Measurements from ENCODE around the gene FAM83B. TPM values are rescaled to one million over a fixed set of nuclear protein-coding genes. Genes with fewer than 3 reads are reported as not detected.
"Not testable (repeated sequence)": the region's sequence is repeated elsewhere in the genome, so short reads cannot be mapped to it uniquely, and the experiment has no call there.

The FAM83B gene
- polyA plus RNA-seq, 1 of the 3 experiments (the other 2 are of a cell fraction): not detected

DNA sequence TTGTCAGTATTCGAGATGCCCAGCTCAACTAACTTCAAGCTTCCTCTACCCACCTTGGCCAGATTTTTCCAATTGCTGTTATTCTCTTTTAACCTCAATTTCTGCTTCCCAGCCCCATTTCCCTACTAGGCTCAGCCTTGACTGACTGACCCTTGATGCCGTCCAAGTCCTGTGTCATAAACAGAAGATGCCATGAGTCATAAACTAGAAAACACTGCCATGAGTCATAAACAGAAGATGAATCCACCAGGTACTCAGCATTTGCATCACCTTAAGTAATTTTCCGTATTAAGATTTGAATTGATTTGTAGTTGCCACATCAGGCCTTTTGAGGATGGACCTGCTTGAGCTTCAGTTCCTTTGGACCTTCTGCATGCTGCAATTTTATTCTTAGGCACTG lies 123.8 kb downstream of the FAM83B start:
- Histone ChIP-seq H2AFZ (ENCODE audit: low read depth) (no peak overlapping the region), H3F3A (replicated peaks; ENCODE audit: insufficient read depth) (no peaks in the 10 kb centered on the region), H3K4me3 (ENCODE audit: low read depth in 2 of 2, low read length in 1 of 2) (no peak overlapping the region), H3K36me3 (replicated peaks in 1 of 2; ENCODE audit: control insufficient read depth in 1 of 2, insufficient read depth in 2 of 2, low read length in 1 of 2) (no peaks in the 10 kb centered on the region), H3K9me3 (no peaks in the 10 kb centered on the region), H3K27ac (ENCODE audit: low read depth in 2 of 2, low read length in 1 of 2) (no peak overlapping the region), H3K9ac (no peak overlapping the region), H3K4me2 (no peak overlapping the region), H3K9me2 (no peaks in the 10 kb centered on the region; the same call in 1 of the 2 replicates), H4K20me1 (ENCODE audit: insufficient read depth) (no peaks in the 10 kb centered on the region), H3K79me2 (ENCODE audit: insufficient read depth) (no peaks in the 10 kb centered on the region), H3K27me3 (ENCODE audit: insufficient read depth) (no peaks in the 10 kb centered on the region), H3K4me1 (ENCODE audit: control insufficient read depth in 1 of 2, insufficient read depth in 2 of 2, low read depth in 1 of 2, low read length in 1 of 2) (no peaks in the 10 kb centered on the region)
- CTCF ChIA-PET: no interaction called here
- no peak for TF ChIP-seq TCF12 (IDR thresholded peaks at IDR 0.05)
- TF ChIP-seq RAD21 (IDR thresholded peaks at IDR 0.05; ENCODE audit: low read length): no peak
- TF ChIP-seq, protein P1, sequence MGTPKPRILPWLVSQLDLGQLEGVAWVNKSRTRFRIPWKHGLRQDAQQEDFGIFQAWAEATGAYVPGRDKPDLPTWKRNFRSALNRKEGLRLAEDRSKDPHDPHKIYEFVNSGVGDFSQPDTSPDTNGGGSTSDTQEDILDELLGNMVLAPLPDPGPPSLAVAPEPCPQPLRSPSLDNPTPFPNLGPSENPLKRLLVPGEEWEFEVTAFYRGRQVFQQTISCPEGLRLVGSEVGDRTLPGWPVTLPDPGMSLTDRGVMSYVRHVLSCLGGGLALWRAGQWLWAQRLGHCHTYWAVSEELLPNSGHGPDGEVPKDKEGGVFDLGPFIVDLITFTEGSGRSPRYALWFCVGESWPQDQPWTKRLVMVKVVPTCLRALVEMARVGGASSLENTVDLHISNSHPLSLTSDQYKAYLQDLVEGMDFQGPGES (IDR thresholded peaks at IDR 0.05; ENCODE audit: low read depth, low read length): no peak
- TF ChIP-seq SIN3A (IDR thresholded peaks at IDR 0.05; ENCODE audit: borderline replicate concordance, low read depth, low read length): no peak
- TF ChIP-seq FOSL2 (IDR thresholded peaks at IDR 0.05; ENCODE audit: borderline replicate concordance, low read depth): no peak
- TF ChIP-seq MXI1 (IDR thresholded peaks at IDR 0.05; ENCODE audit: low read depth, low read length): no peak
- TF ChIP-seq SMC3 (IDR thresholded peaks at IDR 0.05; ENCODE audit: low read depth, low read length): no peak
- TF ChIP-seq FOXM1 (IDR thresholded peaks at IDR 0.05; ENCODE audit: low read depth): no peak
- TF ChIP-seq, protein P2, sequence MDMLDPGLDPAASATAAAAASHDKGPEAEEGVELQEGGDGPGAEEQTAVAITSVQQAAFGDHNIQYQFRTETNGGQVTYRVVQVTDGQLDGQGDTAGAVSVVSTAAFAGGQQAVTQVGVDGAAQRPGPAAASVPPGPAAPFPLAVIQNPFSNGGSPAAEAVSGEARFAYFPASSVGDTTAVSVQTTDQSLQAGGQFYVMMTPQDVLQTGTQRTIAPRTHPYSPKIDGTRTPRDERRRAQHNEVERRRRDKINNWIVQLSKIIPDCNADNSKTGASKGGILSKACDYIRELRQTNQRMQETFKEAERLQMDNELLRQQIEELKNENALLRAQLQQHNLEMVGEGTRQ (IDR thresholded peaks at IDR 0.05; ENCODE audit: borderline replicate concordance, low read depth, low read length): no peak
- TF ChIP-seq, protein P3, sequence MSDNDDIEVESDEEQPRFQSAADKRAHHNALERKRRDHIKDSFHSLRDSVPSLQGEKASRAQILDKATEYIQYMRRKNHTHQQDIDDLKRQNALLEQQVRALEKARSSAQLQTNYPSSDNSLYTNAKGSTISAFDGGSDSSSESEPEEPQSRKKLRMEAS (IDR thresholded peaks at IDR 0.05; ENCODE audit: low read depth): no peak
- WGBS (ENCODE audit: low lambda C conversion rate): 6% methylated on average over 3 of the region's 3 CpGs
- no peak for DNase-seq
- POLR2A ChIA-PET: no interaction called here

DNA sequence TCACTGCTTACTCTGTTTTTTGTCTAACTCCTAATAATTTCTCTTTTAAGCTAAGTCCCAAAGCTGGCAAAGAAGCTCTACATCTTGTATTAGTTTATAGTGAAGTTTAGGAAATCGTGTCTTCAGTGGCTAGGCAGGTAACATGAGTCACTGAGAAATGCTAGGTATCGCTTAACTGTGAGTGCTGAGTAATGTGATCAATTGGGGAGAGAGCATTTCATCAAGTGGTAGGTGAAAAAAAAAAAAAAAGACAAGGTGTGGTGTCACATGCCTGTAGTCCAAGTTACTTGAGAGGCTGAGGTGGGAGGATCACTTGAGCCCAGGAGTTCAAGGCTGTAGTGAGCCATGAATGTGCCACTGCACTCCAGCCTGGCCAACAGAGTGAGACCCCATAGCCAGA lies 125.3 kb downstream of the FAM83B start:
- no peak for DNase-seq
- Histone ChIP-seq H4K20me1 (ENCODE audit: insufficient read depth) (no peaks in the 10 kb centered on the region), H3K9ac (no peak overlapping the region), H3K4me1 (ENCODE audit: control insufficient read depth in 1 of 2, insufficient read depth in 2 of 2, low read depth in 1 of 2, low read length in 1 of 2) (no peaks in the 10 kb centered on the region), H3K36me3 (replicated peaks in 1 of 2; ENCODE audit: control insufficient read depth in 1 of 2, insufficient read depth in 2 of 2, low read length in 1 of 2) (no peaks in the 10 kb centered on the region), H3K9me2 (no peaks in the 10 kb centered on the region; the same call in 1 of the 2 replicates), H3K79me2 (ENCODE audit: insufficient read depth) (no peaks in the 10 kb centered on the region), H2AFZ (ENCODE audit: low read depth) (no peak overlapping the region), H3K4me3 (ENCODE audit: low read depth in 2 of 2, low read length in 1 of 2) (no peak overlapping the region), H3K9me3 (no peaks in the 10 kb centered on the region), H3F3A (replicated peaks; ENCODE audit: insufficient read depth) (no peaks in the 10 kb centered on the region), H3K27me3 (ENCODE audit: insufficient read depth) (no peaks in the 10 kb centered on the region), H3K4me2 (no peak overlapping the region), H3K27ac (ENCODE audit: low read depth in 2 of 2, low read length in 1 of 2) (no peak overlapping the region)
- CTCF ChIA-PET: no interaction called here
- TF ChIP-seq FOXJ3 (CRISPR knock-in tag; IDR thresholded peaks at IDR 0.05) (no peak), ELF1 (IDR thresholded peaks at IDR 0.05) (no peak), EZH2phosphoT487 (IDR thresholded peaks at IDR 0.05; ENCODE audit: borderline replicate concordance, low read depth) (no peak)
- TF ChIP-seq, protein P4, sequence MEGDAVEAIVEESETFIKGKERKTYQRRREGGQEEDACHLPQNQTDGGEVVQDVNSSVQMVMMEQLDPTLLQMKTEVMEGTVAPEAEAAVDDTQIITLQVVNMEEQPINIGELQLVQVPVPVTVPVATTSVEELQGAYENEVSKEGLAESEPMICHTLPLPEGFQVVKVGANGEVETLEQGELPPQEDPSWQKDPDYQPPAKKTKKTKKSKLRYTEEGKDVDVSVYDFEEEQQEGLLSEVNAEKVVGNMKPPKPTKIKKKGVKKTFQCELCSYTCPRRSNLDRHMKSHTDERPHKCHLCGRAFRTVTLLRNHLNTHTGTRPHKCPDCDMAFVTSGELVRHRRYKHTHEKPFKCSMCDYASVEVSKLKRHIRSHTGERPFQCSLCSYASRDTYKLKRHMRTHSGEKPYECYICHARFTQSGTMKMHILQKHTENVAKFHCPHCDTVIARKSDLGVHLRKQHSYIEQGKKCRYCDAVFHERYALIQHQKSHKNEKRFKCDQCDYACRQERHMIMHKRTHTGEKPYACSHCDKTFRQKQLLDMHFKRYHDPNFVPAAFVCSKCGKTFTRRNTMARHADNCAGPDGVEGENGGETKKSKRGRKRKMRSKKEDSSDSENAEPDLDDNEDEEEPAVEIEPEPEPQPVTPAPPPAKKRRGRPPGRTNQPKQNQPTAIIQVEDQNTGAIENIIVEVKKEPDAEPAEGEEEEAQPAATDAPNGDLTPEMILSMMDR (IDR thresholded peaks at IDR 0.05): no peak
- POLR2A ChIA-PET: no interaction called here
- WGBS (ENCODE audit: low lambda C conversion rate): 0% methylated on average over 2 of the region's 2 CpGs

DNA sequence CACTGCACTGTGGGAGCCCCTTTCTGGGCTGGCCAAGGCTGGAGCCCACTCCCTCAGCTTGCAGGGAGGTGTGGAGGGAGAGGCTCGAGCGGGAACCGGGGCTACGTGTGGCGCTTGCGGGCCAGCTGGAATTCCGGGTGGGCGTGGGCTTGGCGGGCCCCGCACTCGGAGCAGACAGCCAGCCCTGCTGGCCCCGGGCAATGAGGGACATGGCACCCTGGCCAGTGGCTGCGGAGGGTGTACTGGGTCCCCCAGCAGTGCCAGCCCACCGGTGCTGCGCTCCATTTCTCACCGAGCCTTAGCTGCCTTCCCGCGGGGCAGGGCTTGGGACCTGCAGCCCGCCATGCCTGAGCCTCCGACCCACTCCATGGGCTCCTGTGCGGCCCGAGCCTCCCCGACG lies 132.6 kb downstream of the FAM83B start:
- H3K9ac ChIP-seq; H3K4me1 ChIP-seq (ENCODE audit: control insufficient read depth in 1 of 2, insufficient read depth in 2 of 2, low read depth in 1 of 2, low read length in 1 of 2); H3K27ac ChIP-seq (ENCODE audit: low read depth in 2 of 2, low read length in 1 of 2); H4K20me1 ChIP-seq (ENCODE audit: insufficient read depth); H3K79me2 ChIP-seq (ENCODE audit: insufficient read depth); H3K9me3 ChIP-seq; POLR2A ChIA-PET; H3K4me2 ChIP-seq; H3F3A ChIP-seq (replicated peaks; ENCODE audit: insufficient read depth); H2AFZ ChIP-seq (ENCODE audit: low read depth); DNase-seq; H3K36me3 ChIP-seq (replicated peaks in 1 of 2; ENCODE audit: control insufficient read depth in 1 of 2, insufficient read depth in 2 of 2, low read length in 1 of 2); H3K4me3 ChIP-seq (ENCODE audit: low read depth in 2 of 2, low read length in 1 of 2); H3K27me3 ChIP-seq (ENCODE audit: insufficient read depth); CTCF ChIA-PET; H3K9me2 ChIP-seq: not testable (repeated sequence)
- WGBS (ENCODE audit: low lambda C conversion rate): 0% methylated on average over 1 of the region's 24 CpGs

All from SK-N-SH (cell line).